GM12892 (cell line): ENCODE data around the gene EFS.

Experiments
- POLR2A ChIP-seq: IDR thresholded peaks from 2 replicates; pipeline ENCODE4 v1.6.1; 2011; ENCODE audit warnings: low read depth, low read length, control low read depth
- POLR2AphosphoS5 ChIP-seq: IDR thresholded peaks from 2 replicates; pipeline ENCODE4 v1.6.1; 2011; ENCODE audit warnings: low read depth, low read length, control low read depth
- TAF1 ChIP-seq: IDR thresholded peaks from 2 replicates; pipeline ENCODE4 v1.6.1; 2011; ENCODE audit warnings: low read depth, mild to moderate bottlenecking, control low read depth, low read length, borderline replicate concordance

- TF ChIP-seq POLR2A (no peak), POLR2AphosphoS5 (no peak), TAF1 (no peak)
These were observed 33.4 kb upstream of the EFS start for GRCh38 chr14:23398348-23398747.
